ENCODE results near the gene RRN3. TPM values are rescaled to one million over a fixed set of nuclear protein-coding genes. Genes with fewer than 3 reads are reported as not detected.
"Not testable (repeated sequence)": the region's sequence is repeated elsewhere in the genome, so short reads cannot be mapped to it uniquely, and the experiment has no call there.

The RRN3 gene
- total RNA-seq, 1 donor: 37.9 TPM

DNA sequence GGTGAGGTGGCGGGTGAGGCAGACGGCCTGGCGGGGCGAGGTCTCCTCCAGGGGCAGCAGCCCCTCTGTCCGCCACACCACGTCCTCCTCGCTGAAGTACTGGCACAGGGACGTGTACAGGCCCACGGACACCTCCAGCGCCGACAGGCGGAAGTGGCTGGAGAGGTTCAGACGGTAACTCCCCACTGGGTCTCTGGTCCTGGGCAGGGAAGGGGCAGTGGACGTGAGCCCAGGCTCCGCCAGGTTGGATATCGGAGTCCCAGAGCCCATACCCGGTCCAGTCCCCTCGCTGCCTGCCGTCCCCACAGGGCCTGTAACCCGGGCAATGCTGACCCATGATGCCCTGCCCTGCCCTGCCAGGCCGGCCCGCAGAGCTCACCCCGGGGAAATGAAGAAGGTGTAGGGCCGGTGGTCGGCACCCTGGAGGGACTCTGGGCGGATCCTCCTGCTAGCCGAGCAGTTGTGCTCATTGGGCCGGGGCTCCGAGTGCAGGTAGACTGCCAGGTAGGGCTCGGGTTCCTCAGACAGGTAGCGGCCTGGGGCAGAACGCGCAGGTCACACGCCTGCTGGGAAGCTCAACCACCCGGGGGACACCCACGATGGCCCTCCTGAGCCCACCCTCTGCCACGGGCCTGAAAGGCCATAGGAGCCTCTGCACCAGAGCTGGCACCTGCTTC, 36.3 kb upstream of the RRN3 start:
- H3K27me3 ChIP-seq (ENCODE audit: insufficient read depth, low read length); H3K4me3 ChIP-seq (ENCODE audit: low read length); H3K4me1 ChIP-seq (ENCODE audit: insufficient read depth, low read length); H3K9me3 ChIP-seq (ENCODE audit: low read depth, low read length): not testable (repeated sequence)

DNA sequence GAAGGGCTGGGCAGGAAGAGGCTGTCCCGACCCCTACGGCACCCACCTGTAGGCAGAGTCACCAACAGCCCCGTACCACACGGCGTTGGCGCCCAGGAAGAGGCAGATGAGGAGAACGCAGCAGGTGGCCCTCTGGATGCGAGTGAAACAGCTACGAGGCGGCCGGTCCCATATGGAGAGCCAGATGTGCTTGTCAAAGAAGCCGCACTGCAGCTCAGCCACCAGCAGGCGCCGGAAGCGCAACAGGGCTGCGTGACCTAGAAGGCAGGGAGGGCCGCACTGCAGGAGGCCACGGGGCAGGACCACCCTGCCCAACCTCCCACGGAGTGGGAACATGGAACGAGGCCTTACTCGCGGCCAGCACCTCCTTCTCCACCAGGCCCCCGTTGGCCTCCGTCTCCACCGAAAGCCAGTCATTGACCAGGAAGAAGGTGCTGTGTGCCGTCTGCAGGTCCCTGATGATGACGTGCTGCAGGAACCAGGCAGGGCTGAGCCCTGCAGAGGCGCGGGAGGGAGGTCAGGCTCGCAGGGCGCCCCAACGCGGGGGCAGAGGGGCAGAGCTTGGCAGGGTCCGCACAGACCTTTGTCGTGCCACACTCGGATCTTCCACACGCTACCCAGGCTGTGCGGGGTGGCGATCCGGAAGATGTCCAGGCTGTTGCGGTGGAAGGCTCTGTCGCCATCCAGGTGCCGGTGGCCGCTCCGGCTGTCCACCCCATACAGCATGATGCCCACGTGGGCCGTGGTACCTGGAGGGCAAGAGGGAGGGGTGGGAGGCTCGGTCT, 33.8 kb upstream of the RRN3 start:
- H3K27me3 ChIP-seq (ENCODE audit: insufficient read depth, low read length); H3K9me3 ChIP-seq (ENCODE audit: low read depth, low read length); H3K4me3 ChIP-seq (ENCODE audit: low read length); H3K4me1 ChIP-seq (ENCODE audit: insufficient read depth, low read length): not testable (repeated sequence)

DNA sequence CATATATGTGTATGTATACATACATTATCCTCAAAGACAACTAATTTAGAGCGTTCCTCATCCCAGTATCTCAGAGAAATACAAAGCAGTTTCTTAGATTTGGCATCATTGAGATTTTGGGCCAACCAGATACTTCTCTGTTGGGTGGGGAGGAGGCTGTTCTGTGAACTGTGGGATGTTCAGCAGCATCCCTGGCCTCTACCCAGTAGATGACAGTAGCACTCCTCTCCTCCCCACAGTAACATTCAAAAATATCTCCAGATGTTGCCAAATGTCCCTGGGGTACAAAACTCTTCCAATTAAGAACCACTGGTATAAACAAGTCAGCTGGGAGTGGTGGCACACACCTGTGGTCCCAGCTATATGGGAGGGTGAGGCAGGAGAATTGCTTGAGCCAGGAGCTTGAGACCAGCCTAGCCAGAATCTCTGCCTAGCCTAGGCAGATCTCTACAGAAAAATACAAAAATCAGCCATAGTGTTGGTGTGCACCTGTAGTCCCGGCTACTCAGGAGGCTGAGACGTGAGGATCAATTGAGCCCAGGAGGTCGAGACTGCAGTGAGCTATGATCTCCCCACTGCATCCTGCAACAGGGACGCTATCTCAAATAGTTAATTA, 6.4 kb upstream of the RRN3 start:
- H3K27me3 ChIP-seq (ENCODE audit: insufficient read depth, low read length); H3K4me3 ChIP-seq (ENCODE audit: low read length); H3K9me3 ChIP-seq (ENCODE audit: low read depth, low read length); H3K4me1 ChIP-seq (ENCODE audit: insufficient read depth, low read length): not testable (repeated sequence)

DNA sequence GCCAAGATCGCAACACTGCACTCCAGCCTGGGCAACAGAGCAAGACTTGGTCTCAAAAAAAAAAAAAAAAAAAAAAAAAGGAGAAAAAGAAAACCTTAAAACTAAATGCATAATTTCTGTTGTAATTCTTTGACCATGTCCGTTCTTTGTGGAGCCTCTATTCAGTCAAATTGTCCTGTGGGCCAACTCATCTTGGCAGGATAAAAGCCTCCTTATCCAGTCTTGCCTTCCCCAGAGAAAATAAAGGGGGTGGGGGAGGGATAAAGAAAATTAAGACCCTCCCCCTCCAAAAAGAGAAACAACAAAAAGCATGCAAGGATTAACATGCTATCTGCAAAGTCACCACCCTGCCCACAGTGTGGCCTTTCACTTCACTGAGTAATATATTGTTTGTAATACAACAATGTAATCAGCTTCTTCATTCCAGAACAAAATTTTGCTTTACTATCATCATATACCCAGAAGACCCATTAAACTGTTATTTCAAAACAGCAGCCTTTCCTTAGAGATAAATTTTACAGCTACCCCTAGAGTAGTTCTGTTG, 5.4 kb upstream of the RRN3 start:
- H3K4me1 ChIP-seq (ENCODE audit: insufficient read depth, low read length); H3K9me3 ChIP-seq (ENCODE audit: low read depth, low read length); H3K4me3 ChIP-seq (ENCODE audit: low read length); H3K27me3 ChIP-seq (ENCODE audit: insufficient read depth, low read length): not testable (repeated sequence)

DNA sequence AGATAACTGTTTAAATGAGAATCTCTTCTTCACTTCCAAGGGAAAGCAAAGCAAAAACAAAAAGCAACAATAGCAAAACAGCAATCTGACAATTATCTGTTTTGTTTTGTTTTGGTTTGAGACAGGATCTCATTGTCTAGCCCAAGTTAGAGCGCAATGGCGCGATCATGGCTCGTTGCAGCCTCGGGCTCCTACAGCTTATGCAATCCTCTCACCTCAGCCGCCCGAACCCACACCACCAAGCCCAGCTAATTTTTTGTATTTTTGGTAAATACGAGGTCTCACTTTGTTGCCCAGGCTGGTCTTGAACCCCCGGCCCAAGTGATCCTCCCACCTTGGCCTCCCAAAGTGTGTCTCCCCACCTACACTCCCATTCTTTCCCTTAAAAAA, 2.5 kb upstream of the RRN3 start:
- peaks cover 15% of the 10 kb centered on the region for H3K4me1 ChIP-seq (ENCODE audit: insufficient read depth, low read length)
- not testable (repeated sequence) for H3K4me3 ChIP-seq (ENCODE audit: low read length); H3K9me3 ChIP-seq (ENCODE audit: low read depth, low read length); H3K27me3 ChIP-seq (ENCODE audit: insufficient read depth, low read length)

DNA sequence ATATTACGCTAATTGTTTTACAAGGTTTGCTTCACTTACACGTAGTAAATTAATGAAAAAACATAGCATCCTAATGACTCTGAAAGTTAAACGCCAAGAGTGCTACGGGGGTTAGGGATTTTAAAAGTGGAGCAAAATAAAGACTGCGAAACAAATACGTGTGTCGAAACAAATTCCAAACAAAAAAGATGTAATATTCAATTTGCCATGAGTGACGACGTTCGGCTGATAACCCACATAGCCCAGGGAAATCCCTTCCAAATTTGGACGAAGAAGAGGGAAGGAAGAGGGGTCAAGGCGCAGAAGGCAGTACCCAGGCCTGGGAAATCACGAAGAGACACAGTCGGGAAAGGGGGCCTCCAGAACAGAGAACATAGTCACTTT, 509 bp downstream of the RRN3 start:
- peak overlapping the region; percentile 59 for H3K4me3 ChIP-seq (ENCODE audit: low read length)
- not testable (repeated sequence) for H3K9me3 ChIP-seq (ENCODE audit: low read depth, low read length); H3K27me3 ChIP-seq (ENCODE audit: insufficient read depth, low read length)
- peaks cover 15% of the 10 kb centered on the region for H3K4me1 ChIP-seq (ENCODE audit: insufficient read depth, low read length)

DNA sequence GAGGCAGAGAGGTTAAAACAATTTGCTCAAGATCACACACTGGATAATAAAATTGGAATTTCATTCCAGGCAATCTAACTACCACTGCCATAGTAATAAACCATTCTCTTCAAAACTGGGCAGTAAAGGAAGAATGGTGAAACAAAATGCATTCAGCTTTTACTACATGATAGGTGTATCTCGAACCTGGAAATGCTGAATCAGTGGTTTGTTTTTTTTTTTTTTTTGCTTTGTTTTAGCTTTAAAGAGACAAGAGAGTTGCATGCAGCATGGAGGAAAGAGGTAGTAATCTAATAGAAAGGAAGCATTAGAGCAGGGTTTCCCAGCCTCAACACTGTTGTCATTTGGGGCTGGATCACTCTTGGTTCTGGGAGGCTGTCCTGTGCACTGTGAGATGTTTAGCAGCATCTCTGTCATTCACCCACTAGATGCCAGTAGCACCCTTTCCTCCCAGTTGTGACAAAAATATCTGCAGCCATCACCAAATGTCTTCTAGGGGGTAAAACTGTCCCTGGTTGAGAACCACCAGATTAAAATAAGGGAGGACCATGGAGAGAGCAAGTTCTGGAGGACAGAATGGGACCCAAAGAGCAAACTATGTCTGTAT, 3.3 kb downstream of the RRN3 start:
- not testable (repeated sequence) for H3K9me3 ChIP-seq (ENCODE audit: low read depth, low read length); H3K27me3 ChIP-seq (ENCODE audit: insufficient read depth, low read length)

DNA sequence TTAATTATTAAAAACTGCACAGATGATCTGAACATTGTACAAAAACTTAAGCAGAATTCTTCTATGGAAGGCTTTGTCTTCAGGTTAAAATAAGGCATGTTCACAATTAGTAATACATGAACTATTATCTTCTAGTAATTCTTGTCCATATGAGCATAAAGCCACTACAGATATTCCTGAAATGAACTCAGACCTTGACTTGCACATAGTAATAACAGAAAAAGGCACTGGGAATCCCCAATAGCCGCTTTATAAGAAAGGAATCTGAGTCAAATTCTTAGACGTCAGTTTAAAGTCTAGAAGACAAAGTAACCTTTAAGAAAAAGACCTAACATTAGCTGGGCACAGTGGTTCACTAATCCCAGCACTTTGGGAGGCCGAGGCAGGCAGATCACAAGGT, 11.3 kb downstream of the RRN3 start:
- not testable (repeated sequence) for H3K4me3 ChIP-seq (ENCODE audit: low read length); H3K4me1 ChIP-seq (ENCODE audit: insufficient read depth, low read length); H3K9me3 ChIP-seq (ENCODE audit: low read depth, low read length); H3K27me3 ChIP-seq (ENCODE audit: insufficient read depth, low read length)

More for the DNA sequence above, 3.3 kb downstream of the RRN3 start:
- peaks cover 15% of the 10 kb centered on the region for H3K4me1 ChIP-seq (ENCODE audit: insufficient read depth, low read length)
- H3K4me3 ChIP-seq (ENCODE audit: low read length): not testable (repeated sequence)

DNA sequence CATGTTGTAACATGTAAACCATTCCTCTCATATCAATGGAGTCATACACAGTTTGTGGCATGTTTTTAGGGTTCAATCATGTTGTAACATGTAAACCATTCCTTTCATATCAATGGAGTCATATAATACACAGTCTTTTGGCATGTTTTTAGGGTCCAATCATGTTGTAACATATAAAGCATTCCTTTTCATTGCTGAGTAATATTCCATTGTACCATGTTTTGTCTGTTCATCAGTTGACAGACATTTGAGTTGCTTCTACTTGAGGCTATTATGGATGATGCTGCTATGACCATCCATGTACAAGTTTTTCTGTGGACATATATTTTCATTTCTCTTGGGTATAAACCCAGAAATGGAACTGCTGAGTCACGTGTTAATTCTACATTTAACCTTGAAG, 13.2 kb downstream of the RRN3 start:
- not testable (repeated sequence) for H3K4me3 ChIP-seq (ENCODE audit: low read length); H3K4me1 ChIP-seq (ENCODE audit: insufficient read depth, low read length); H3K27me3 ChIP-seq (ENCODE audit: insufficient read depth, low read length); H3K9me3 ChIP-seq (ENCODE audit: low read depth, low read length)

DNA sequence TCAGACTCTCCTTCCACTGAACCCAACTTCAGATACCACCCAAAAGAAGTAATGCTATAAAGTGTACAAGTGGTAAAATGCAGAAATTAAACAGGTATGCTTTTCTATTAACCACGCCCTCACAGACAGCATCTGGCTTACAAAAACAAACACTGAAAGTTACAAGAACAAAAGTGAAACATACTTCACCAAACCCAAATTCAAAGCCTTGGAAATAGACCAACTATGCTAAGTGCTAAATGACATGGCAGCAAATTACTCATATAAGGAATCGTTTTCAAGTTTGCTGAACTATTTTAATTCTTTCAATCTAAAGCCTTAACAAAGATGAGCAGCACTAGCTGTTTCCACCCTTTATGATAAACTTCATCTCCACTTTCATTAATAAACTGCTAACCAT, 17.9 kb downstream of the RRN3 start:
- H3K4me1 ChIP-seq (ENCODE audit: insufficient read depth, low read length); H3K4me3 ChIP-seq (ENCODE audit: low read length); H3K9me3 ChIP-seq (ENCODE audit: low read depth, low read length); H3K27me3 ChIP-seq (ENCODE audit: insufficient read depth, low read length): not testable (repeated sequence)

DNA sequence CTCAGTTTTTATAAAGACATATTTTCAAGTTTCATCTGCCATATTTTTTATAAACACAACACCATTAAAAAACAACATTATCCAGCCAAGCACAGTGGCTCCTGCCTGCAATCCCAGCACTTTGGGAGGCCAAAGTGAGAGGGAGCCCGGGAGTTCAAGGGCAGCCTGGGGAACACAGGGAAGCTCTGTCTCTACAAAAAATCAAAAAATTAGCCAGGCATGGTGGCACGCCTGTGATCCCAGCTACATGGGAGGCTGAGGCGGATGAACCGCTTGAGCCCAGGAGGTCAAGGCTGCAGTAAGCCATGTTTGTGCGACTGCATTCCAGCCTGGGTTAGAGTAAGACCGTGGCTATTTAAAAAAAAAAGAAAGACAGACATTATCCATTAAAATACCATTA, 21.0 kb downstream of the RRN3 start:
- Histone ChIP-seq H3K4me1 (ENCODE audit: insufficient read depth, low read length) (no peaks in the 10 kb centered on the region), H3K9me3 (ENCODE audit: low read depth, low read length) (no peaks in the 10 kb centered on the region), H3K27me3 (ENCODE audit: insufficient read depth, low read length) (no peaks in the 10 kb centered on the region), H3K4me3 (ENCODE audit: low read length) (no peak overlapping the region)

DNA sequence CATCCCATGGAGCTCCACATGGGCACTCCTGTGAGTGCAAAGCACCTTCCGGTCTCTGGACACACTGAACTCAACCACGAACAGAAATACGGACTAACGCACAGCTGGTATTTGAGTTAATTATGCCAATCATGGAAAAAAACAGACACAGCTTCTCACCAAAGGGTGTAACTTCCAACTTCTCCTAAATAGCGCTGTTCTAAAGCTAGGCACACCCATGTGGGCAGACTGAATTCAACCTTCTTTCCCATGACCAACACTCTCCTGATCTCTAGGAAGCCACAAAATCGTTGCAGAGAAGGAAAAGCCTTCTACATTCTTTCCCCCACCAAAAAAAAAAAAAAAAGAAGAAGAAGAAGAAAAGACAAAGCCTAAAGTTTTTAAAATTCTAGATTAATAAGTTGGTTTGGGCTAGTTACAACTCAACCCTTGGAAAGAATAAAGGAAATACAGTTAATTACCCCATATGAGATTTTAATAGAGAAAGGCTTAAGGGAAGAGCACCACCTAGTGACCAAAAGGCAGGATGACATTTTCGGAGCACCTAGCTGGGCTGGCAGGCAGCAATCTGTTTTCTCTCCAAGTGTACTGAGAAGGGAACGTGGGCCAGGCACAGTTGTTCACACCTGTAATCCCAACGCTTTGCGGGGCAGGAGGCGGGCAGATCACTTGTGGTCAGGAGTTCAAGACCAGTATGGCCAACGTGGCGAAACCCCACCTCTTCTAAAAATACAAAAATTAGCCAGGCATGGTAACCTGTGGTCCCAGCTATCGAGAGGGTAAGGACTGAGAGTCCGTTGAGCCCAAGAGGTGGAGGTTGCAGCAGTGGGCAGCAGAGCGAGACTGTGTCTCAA, 21.9 kb downstream of the RRN3 start:
- not testable (repeated sequence) for H3K27me3 ChIP-seq (ENCODE audit: insufficient read depth, low read length); H3K4me1 ChIP-seq (ENCODE audit: insufficient read depth, low read length); H3K9me3 ChIP-seq (ENCODE audit: low read depth, low read length); H3K4me3 ChIP-seq (ENCODE audit: low read length)

DNA sequence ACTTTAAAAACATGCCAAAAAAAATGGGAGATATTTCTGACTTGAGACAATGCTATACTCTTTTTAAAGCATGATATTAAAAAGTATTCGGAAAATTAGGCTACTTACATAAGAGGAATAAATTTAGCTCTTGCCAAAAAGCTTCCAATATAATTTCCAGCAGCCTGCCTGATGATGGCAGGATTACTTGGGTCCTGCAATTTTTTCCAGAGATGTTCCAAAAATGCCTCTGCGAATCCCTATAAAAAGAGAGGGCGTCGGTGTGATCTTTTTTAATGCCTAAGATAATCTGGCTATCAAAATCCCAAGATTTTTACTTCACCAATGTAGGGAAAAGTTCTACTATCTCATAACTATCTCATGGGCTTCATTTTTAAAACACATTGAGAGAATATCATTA, 23.1 kb downstream of the RRN3 start:
- H3K4me3 ChIP-seq (ENCODE audit: low read length); H3K4me1 ChIP-seq (ENCODE audit: insufficient read depth, low read length); H3K9me3 ChIP-seq (ENCODE audit: low read depth, low read length); H3K27me3 ChIP-seq (ENCODE audit: insufficient read depth, low read length): not testable (repeated sequence)

DNA sequence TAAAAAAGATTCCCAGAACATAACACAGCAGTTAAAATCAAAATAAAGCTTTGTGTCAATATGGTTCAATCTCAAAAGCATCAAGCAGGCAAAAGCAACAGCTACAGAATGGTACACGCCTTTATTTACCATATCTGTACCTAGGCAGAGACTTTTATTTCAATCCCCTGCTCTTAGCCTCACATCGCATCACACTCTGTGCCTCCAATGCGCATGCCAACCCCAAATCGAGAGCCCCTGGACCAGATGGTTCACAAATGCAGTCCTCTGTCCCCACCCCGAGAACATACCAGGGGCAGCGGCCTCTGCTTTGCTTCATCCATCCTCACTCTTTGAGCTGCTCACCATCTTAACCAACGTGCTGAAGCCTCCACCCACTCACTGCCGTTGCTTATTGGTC, 27.4 kb downstream of the RRN3 start:
- not testable (repeated sequence) for H3K9me3 ChIP-seq (ENCODE audit: low read depth, low read length); H3K4me3 ChIP-seq (ENCODE audit: low read length); H3K4me1 ChIP-seq (ENCODE audit: insufficient read depth, low read length); H3K27me3 ChIP-seq (ENCODE audit: insufficient read depth, low read length)

DNA sequence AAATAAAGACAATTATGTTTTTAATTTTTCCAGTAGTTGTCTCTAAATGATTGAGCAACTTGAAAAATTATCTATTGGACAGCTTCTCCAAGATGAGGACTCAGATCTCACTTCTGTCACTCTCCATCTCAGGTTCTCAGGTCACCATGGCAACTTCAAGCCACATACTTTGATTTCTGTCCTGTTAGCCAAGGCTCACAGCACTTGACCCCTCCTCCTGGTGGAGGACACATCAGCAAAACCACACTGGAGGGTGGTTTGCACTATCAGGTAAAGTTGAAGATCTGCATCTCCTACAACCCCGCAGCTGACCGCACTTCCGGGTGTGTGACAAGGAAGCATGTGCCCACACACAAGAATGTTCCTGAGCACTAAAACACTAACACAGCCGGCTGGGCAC, 28.1 kb downstream of the RRN3 start:
- H3K4me3 ChIP-seq (ENCODE audit: low read length); H3K4me1 ChIP-seq (ENCODE audit: insufficient read depth, low read length); H3K27me3 ChIP-seq (ENCODE audit: insufficient read depth, low read length); H3K9me3 ChIP-seq (ENCODE audit: low read depth, low read length): not testable (repeated sequence)
